Suprapubic skin (tissue), 4 donors: ENCODE data around the gene ST7L. TPM values are rescaled to one million over a fixed set of nuclear protein-coding genes. Genes with fewer than 3 reads are reported as not detected.

Experiments used
- DNase-seq, 2 donors: peaks; one replicate each; pipeline ENCODE4 v3.0.0-alpha.2; 2019; ENCODE audit warnings: low spot score in 2 of 2
- H3K27ac ChIP-seq: fragments of 200-600 bp; sonication (generic); one replicate; pipeline ENCODE4 v1.5.1; 2019
- H3K27me3 ChIP-seq: fragments of 200-600 bp; sonication (generic); one replicate; pipeline ENCODE4 v1.5.1; 2019
- H3K36me3 ChIP-seq: fragments of 200-600 bp; sonication (generic); one replicate; pipeline ENCODE4 v1.5.1; 2019
- H3K4me1 ChIP-seq: fragments of 200-600 bp; sonication (generic); one replicate; pipeline ENCODE4 v1.5.1; 2019
- H3K4me3 ChIP-seq: fragments of 200-600 bp; sonication (generic); one replicate; pipeline ENCODE4 v1.5.1; 2019; ENCODE audit warnings: mild to moderate bottlenecking
- H3K9me3 ChIP-seq: fragments of 200-600 bp; sonication (generic); one replicate; pipeline ENCODE4 v1.5.1; 2019
- EP300 ChIP-seq: sonication (generic); formaldehyde crosslinking; IDR thresholded peaks from one replicate; pipeline ENCODE4 v1.6.1; 2017; ENCODE audit warnings: antibody characterized with exemption
- POLR2A ChIP-seq, 2 donors: fragments of 450-650 bp; IDR thresholded peaks; one replicate each; pipeline ENCODE4 v1.6.1; 2017; ENCODE audit warnings: antibody characterized with exemption in 2 of 2, mild to moderate bottlenecking in 2 of 2, moderate library complexity in 2 of 2
- POLR2AphosphoS5 ChIP-seq, 3 donors: sonication (generic); formaldehyde crosslinking; IDR thresholded peaks; one replicate each; pipeline ENCODE4 v1.6.1; 2017; ENCODE audit warnings: antibody characterized with exemption in 3 of 3
- WGBS: methylation state at CpG from one replicate; pipeline ENCODE4 v1.1.5; 2018; 5-methylcytosine and 5-hydroxymethylcytosine counted together
- total RNA-seq, 4 donors: library from RNA; depleted of rRNA; stranded (reverse); fragments of >200 nt; gene quantifications; one replicate each; pipeline ENCODE4 v1.1.0, GENCODE V29; 2016
- TF ChIP-seq, protein P1 (sequence below), 2 donors: fragments of 200-600 bp in 1 of 2; fragments of 450-650 bp in 1 of 2; sonication (generic) in 1 of 2; IDR thresholded peaks; one replicate each; pipeline ENCODE4 v1.5.1; 2016 to 2019; ENCODE audit warnings: antibody characterized with exemption in 2 of 2, mild to moderate bottlenecking in 1 of 2, moderate library complexity in 1 of 2

ST7L gene
- total RNA-seq, 4 donors from 2014 or later, result 16.2 to 40.7 (median 29.4) TPM

DNA sequence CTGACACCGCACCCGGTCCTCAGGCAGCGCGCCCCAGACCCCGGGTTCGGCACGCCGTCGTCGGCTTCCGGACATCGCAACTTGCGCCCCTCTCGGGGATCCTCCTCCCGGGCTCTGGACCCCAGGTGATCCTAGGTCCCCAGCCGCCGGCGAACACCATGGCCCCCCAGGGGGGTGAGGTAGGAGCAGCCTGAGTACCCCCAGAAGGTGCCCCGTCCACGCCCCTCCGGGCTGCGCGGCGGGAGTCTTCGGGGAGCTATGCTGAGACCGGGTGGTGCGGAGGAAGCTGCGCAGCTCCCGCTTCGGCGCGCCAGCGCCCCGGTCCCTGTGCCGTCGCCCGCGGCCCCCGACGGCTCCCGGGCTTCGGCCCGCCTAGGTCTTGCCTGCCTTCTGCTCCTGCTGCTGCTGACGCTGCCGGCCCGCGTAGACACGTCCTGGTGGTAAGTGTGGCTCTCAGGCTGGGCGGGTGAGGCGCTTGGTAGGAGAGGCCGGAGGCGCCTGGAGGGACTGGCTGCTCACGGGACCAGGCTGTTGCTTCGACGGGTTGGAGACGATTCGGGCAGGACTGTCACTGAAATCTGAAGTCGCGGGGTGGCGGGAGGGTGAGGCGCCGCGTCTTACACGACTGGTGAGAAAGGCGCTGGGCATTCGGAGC is 109.8 kb downstream of the ST7L start:
- peak in 1 of 2 donors; percentile 66 for DNase-seq
- H3K36me3 ChIP-seq, result no peaks in the 10 kb centered on the region
- H3K9me3 ChIP-seq, result no peaks in the 10 kb centered on the region
- H3K4me1 ChIP-seq, result peaks cover 34% of the 10 kb centered on the region
- peak overlapping the region; percentile 39 for H3K27ac ChIP-seq
- no peak for TF ChIP-seq POLR2AphosphoS5 (IDR thresholded peaks at IDR 0.05)
- TF ChIP-seq, protein P1, sequence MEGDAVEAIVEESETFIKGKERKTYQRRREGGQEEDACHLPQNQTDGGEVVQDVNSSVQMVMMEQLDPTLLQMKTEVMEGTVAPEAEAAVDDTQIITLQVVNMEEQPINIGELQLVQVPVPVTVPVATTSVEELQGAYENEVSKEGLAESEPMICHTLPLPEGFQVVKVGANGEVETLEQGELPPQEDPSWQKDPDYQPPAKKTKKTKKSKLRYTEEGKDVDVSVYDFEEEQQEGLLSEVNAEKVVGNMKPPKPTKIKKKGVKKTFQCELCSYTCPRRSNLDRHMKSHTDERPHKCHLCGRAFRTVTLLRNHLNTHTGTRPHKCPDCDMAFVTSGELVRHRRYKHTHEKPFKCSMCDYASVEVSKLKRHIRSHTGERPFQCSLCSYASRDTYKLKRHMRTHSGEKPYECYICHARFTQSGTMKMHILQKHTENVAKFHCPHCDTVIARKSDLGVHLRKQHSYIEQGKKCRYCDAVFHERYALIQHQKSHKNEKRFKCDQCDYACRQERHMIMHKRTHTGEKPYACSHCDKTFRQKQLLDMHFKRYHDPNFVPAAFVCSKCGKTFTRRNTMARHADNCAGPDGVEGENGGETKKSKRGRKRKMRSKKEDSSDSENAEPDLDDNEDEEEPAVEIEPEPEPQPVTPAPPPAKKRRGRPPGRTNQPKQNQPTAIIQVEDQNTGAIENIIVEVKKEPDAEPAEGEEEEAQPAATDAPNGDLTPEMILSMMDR (IDR thresholded peaks at IDR 0.05), result no peak
- TF ChIP-seq EP300, result no peak
- no peak for TF ChIP-seq POLR2A (IDR thresholded peaks at IDR 0.05)
- 15% methylated on average over 32 of the region's 66 CpGs for WGBS
- H3K4me3 ChIP-seq, result peak overlapping the region; percentile 62
- H3K27me3 ChIP-seq, result peaks cover 11% of the 10 kb centered on the region

DNA sequence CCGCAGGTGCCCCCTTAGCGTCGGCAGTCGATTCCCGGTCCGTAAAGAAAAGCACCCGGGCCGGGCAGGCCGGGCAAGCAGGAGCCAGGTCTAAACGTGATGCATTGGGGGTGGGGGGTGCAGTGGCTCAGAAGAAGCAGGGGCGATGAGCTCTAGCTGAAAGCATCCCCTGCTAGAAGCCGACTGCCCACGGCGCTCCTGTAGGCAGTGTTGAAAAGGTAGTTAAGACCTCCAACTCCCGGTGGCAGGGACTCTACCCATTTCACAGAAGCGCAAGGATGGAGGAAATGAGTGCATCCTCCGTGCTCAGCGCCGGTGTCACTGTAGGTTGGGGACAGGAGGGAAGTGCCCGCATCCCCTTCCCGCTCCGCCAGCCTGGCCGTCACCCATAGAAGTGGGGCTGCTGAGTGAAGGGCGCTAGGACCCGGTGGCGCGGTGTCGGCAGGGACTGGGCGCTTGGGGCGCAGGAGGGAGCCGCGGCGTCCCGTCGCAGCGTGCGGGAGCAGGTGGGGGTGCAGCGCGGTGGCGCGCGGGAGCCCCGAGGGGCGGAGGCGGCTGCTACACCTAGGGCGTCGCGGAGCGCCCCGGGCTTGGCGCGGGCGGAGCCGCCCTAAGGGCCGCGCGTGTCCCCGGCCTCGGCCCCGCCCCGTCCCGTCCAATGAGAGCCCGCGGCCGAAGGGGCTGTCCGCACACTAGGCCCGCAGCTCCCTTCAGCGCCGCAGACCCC is 110.5 kb downstream of the ST7L start, which contains the start of gene WNT2B:
Gene WNT2B, plus strand, starts transcription at position 688 of the 727 bp plus-strand sequence. CDS start 298 bp downstream, outside the sequence.
- WGBS, result 0% methylated on average over 1 of the region's 69 CpGs
- peak within 1 kb of the TSS; percentile 39 for H3K27ac ChIP-seq
- H3K9me3 ChIP-seq, result no peaks in the 10 kb centered on the region
- H3K27me3 ChIP-seq, result peaks cover 11% of the 10 kb centered on the region
- TF ChIP-seq EP300 (no peak), POLR2A (IDR thresholded peaks at IDR 0.05) (no peak)
- peak in 1 of 2 donors; percentile 68 for DNase-seq
- peak within 1 kb of the TSS; percentile 62 for H3K4me3 ChIP-seq
- H3K4me1 ChIP-seq, result peaks cover 34% of the 10 kb centered on the region
- no peaks in the 10 kb centered on the region for H3K36me3 ChIP-seq

DNA sequence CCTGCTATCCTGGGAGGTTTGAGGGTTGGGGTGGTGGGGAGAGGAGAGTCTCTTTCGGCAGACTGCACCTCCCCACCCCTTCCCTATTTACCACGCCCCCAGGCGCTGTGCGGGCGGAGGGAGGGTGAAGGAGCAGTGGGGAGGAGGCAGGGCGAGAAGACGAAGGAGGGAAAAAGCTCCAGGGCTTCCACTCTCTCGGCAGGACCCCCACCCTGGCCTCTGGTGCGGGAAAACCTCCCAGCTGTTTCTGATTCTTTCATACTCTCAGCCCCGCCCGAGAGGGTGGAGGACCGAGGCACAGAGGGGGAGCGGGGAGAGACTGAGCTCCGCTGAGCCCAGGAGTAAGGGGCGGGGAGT is 111.0 kb downstream of the ST7L start:
- no peaks in the 10 kb centered on the region for H3K9me3 ChIP-seq
- peak in 1 of 2 donors; percentile 65 for DNase-seq
- H3K4me3 ChIP-seq, result peak overlapping the region; percentile 62
- TF ChIP-seq, protein P1 (IDR thresholded peaks at IDR 0.05), result no peak
- TF ChIP-seq EP300 (no peak), POLR2A (IDR thresholded peaks at IDR 0.05) (no peak), POLR2AphosphoS5 (IDR thresholded peaks at IDR 0.05) (no peak)
- WGBS, result 0% methylated on average over 10 of the region's 15 CpGs
- H3K27me3 ChIP-seq, result peaks cover 11% of the 10 kb centered on the region
- H3K27ac ChIP-seq, result no peak overlapping the region
- no peaks in the 10 kb centered on the region for H3K36me3 ChIP-seq
- H3K4me1 ChIP-seq, result peaks cover 30% of the 10 kb centered on the region

DNA sequence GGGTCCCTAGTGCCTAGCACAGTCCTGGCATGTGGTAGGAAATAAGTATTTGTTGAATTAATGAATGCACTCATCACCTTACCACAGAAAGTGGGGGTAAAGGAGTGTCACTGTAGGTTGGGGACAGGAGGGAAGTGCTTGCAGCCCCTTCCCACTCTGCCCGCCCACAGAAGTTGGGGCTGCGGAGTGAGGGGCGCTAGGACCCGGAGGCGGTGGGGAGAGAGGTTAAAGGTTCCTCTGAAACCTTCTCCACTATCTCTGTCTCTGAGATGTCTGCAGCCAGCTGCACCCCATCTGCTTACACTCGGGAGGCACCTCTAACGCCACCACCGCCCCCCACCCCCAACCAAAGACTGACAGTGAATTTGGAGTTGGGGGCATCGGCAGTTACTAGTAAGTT is 111.6 kb downstream of the ST7L start:
- Histone ChIP-seq H3K36me3 (no peaks in the 10 kb centered on the region), H3K9me3 (no peaks in the 10 kb centered on the region), H3K27ac (no peak overlapping the region), H3K4me3 (no peak overlapping the region), H3K4me1 (peaks cover 32% of the 10 kb centered on the region), H3K27me3 (peaks cover 11% of the 10 kb centered on the region)
- TF ChIP-seq, protein P1 (IDR thresholded peaks at IDR 0.05), result no peak
- TF ChIP-seq POLR2A (IDR thresholded peaks at IDR 0.05) (no peak), POLR2AphosphoS5 (IDR thresholded peaks at IDR 0.05) (no peak), EP300 (no peak)
- WGBS, result 79% methylated on average over 9 of the region's 9 CpGs
- DNase-seq, result no peak

DNA sequence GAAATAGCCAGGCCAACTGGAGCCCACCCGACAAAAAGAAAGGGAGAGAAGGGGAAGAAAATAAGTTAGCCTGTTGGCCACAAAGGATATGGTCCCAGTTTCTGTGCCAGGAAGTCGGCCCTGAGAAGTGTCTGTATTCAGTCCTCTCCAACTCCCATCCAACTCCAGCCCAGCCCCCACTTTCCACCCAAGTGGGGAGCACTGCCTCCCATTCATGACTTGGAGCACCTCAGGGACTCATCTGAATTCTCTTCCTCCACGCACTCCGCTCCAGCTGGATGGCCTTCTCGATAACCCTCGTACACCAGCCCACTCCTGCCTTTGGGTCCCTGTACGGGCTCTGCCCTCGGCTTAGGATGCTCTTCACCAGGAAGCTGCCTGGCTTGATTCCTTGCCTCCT is 112.2 kb downstream of the ST7L start:
- 98% methylated on average over 8 of the region's 8 CpGs for WGBS
- no peak overlapping the region for H3K27ac ChIP-seq
- DNase-seq, result no peak
- no peaks in the 10 kb centered on the region for H3K36me3 ChIP-seq
- no peaks in the 10 kb centered on the region for H3K9me3 ChIP-seq
- TF ChIP-seq EP300 (no peak), POLR2A (IDR thresholded peaks at IDR 0.05) (no peak), POLR2AphosphoS5 (IDR thresholded peaks at IDR 0.05) (no peak)
- TF ChIP-seq, protein P1 (IDR thresholded peaks at IDR 0.05), result no peak
- peaks cover 37% of the 10 kb centered on the region for H3K4me1 ChIP-seq
- peaks cover 11% of the 10 kb centered on the region for H3K27me3 ChIP-seq
- no peak overlapping the region for H3K4me3 ChIP-seq
